Endodermal cell (in vitro differentiated cells): ENCODE measurements around the gene RIMKLA. TPM values are rescaled to one million over a fixed set of nuclear protein-coding genes. Genes with fewer than 3 reads are reported as not detected.

ENCODE experiments used
- DNase-seq: peaks from one replicate; pipeline ENCODE4 v3.0.0-alpha.2; 2017
- H3K27ac ChIP-seq: 2 replicates; pipeline ENCODE4 v1.5.1; 2013; ENCODE audit warnings: mild to moderate bottlenecking, low read depth, low read length, moderate library complexity
- H3K27me3 ChIP-seq: 2 replicates; pipeline ENCODE4 v1.6.1; 2013; ENCODE audit warnings: mild to moderate bottlenecking, low read length, moderate library complexity; ENCODE audit not compliant: insufficient read depth, control insufficient read depth, poor library complexity, severe bottlenecking
- H3K36me3 ChIP-seq: 2 replicates; pipeline ENCODE4 v1.7.0; 2013; ENCODE audit warnings: mild to moderate bottlenecking, low read length, moderate library complexity; ENCODE audit not compliant: control insufficient read depth, insufficient read depth
- H3K4me1 ChIP-seq: one replicate; pipeline ENCODE4 v1.7.0; 2013; ENCODE audit warnings: low read length; ENCODE audit not compliant: control insufficient read depth, insufficient read depth
- H3K4me3 ChIP-seq: 2 replicates; pipeline ENCODE4 v1.5.1; 2013; ENCODE audit warnings: mild to moderate bottlenecking, low read length, moderate library complexity
- H3K9ac ChIP-seq: 2 replicates; pipeline ENCODE4 v1.6.1; 2013; ENCODE audit warnings: mild to moderate bottlenecking, low read length, moderate library complexity; ENCODE audit not compliant: poor library complexity, severe bottlenecking; ENCODE audit errors: extremely low read depth
- H3K9me3 ChIP-seq: 2 replicates; pipeline ENCODE4 v1.6.1; 2013; ENCODE audit warnings: mild to moderate bottlenecking, low read length, moderate library complexity; ENCODE audit not compliant: control insufficient read depth
- H3K27ac Mint-ChIP-seq: 2 replicates; pipeline ENCODE4 v1.8.0; 2020; ENCODE audit warnings: mixed read lengths
- H3K27me3 Mint-ChIP-seq: 2 replicates; pipeline ENCODE4 v1.8.0; 2021; ENCODE audit warnings: mild to moderate bottlenecking, mixed read lengths; ENCODE audit not compliant: insufficient read depth
- H3K36me3 Mint-ChIP-seq: 2 replicates; pipeline ENCODE4 v1.8.0; 2020; ENCODE audit warnings: low read depth, mixed read lengths
- H3K4me1 Mint-ChIP-seq: 2 replicates; pipeline ENCODE4 v1.8.0; 2020; ENCODE audit warnings: mixed read lengths
- H3K4me3 Mint-ChIP-seq: 2 replicates; pipeline ENCODE4 v1.8.0; 2020; ENCODE audit warnings: mild to moderate bottlenecking, moderate library complexity, mixed read lengths
- H3K9me3 Mint-ChIP-seq: 2 replicates; pipeline ENCODE4 v1.8.0; 2020; ENCODE audit warnings: mild to moderate bottlenecking, mixed read lengths
- CTCF ChIP-seq: fragments of 200-600 bp; sonication (generic); conservative IDR thresholded peaks from 2 replicates; pipeline ENCODE4 v1.5.0; 2021; ENCODE audit warnings: antibody characterized with exemption, mild to moderate bottlenecking
- WGBS, 2 experiments: methylation state at CpG; one replicate each; pipeline versions ENCODE4 v1.1.5 to v1.1.7; 2013; ENCODE audit warnings: missing lambda C conversion rate in 2 of 2, mixed read lengths in 1 of 2; ENCODE audit not compliant: insufficient coverage in 1 of 2, insufficient read length in 1 of 2; 5-methylcytosine and 5-hydroxymethylcytosine counted together
- total RNA-seq, 2 donors: library from RNA; stranded (reverse); fragmentation: NEBNext Ultra II Directional in 1 of 2; extraction: Animal tissue kit (Norgen Biotek cat#: 25700) in 1 of 2; gene quantifications; 2 replicates in 1 of 2; 3 replicates in 1 of 2; pipeline ENCODE4 v1.2.1, GENCODE V29; 2021

The RIMKLA gene
- total RNA-seq, 2 donors from 2014 or later = 0.73 to 1.9 TPM

GRCh38 chr1:42469727-42470126, 89.1 kb downstream of the RIMKLA start:
- H3K27ac ChIP-seq = no peak overlapping the region
- Mint-ChIP-seq H3K36me3 (no peaks in the 10 kb centered on the region), H3K27me3 (peaks cover 6% of the 10 kb centered on the region), H3K27ac (no peak overlapping the region), H3K4me3 (no peak overlapping the region), H3K9me3 (no peaks in the 10 kb centered on the region), H3K4me1 (no peaks in the 10 kb centered on the region)
- no peak for DNase-seq
- H3K9ac ChIP-seq = no peak overlapping the region
- WGBS, 2 experiments = 89 to 94% methylated on average over 2 of the region's 2 CpGs
- peaks cover 27% of the 10 kb centered on the region for H3K27me3 ChIP-seq
- no peaks in the 10 kb centered on the region for H3K4me1 ChIP-seq
- TF ChIP-seq CTCF = no peak
- no peaks in the 10 kb centered on the region for H3K36me3 ChIP-seq
- H3K9me3 ChIP-seq = no peaks in the 10 kb centered on the region
- H3K4me3 ChIP-seq = no peak overlapping the region

Other genes starting within 250 kb of the RIMKLA start
- gene GUCA2B, start 227.4 kb upstream of the RIMKLA start, total RNA-seq = not detected
- gene GUCA2A, start 216.0 kb upstream of the RIMKLA start, total RNA-seq = 1 to 10 TPM in 1 of 2 donors, not detected in 1; 1.9 TPM
- 10 to 100 TPM; 67.3 to 79.4 TPM for gene FOXJ3, start 45.6 kb upstream of the RIMKLA start, total RNA-seq
- 1 to 10 TPM in 1 of 2 donors, under 1 TPM in 1; 0.44 to 1.1 TPM for gene ZMYND12, start 75.2 kb downstream of the RIMKLA start, total RNA-seq
- gene PPCS, start 75.8 kb downstream of the RIMKLA start, total RNA-seq = 10 to 100 TPM; 38.7 to 48.9 TPM
- gene CCDC30, start 82.5 kb downstream of the RIMKLA start, total RNA-seq = 1 to 10 TPM; 4.8 to 6.4 TPM